ENCODE measurements around the gene INSIG1. TPM values are rescaled to one million over a fixed set of nuclear protein-coding genes. Genes with fewer than 3 reads are reported as not detected.

INSIG1 gene
- total RNA-seq, 4 donors from 2014 or later = 17.5 to 79.4 (median 29.8) TPM

DNA sequence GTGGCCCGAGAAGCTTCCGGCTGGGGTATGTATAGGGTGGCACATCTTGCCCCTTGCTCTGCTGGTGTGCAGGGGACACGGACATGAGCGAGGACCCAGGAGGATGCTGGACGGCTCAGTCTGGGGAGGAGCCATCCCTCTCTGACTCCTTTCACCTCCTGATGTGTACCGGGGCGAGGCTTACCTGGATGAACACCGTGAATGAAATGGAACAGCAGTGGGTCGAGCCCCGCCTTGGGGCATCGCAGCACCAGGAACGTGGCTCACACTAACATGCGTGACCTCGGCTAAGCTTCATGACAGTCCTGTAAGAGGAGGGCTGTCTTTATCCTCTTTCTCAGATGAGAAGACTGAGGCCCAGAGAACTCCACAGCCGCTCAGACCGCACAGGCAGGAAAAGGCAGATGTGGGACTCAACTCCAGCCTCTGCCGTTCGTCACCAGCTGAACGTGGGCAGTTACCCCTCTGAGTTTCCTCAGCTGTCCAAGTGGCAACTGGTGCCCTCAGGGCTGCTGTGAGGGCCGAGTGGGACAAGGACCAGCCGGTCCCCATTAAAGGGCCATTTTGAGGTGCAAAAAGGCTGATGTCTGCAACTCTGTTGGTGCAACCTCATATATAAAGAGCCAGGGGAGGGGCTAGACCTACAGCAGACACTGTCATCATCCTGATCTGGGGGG lies 54.5 kb downstream of the INSIG1 start:
- no peak for DNase-seq
- H3K27ac ChIP-seq = no peak overlapping the region
- no peak overlapping the region for H3K4me3 ChIP-seq (replicated peaks in 1 of 3)
- intact Hi-C loops (cut with DNase I) = no loop called here
- H3K4me1 ChIP-seq = no peaks in the 10 kb centered on the region
- no peaks in the 10 kb centered on the region for H3K9me3 ChIP-seq
- 79 to 81% methylated on average over 19 to 21 of the region's 21 CpGs for WGBS, 2 donors
- TF ChIP-seq, protein P1, sequence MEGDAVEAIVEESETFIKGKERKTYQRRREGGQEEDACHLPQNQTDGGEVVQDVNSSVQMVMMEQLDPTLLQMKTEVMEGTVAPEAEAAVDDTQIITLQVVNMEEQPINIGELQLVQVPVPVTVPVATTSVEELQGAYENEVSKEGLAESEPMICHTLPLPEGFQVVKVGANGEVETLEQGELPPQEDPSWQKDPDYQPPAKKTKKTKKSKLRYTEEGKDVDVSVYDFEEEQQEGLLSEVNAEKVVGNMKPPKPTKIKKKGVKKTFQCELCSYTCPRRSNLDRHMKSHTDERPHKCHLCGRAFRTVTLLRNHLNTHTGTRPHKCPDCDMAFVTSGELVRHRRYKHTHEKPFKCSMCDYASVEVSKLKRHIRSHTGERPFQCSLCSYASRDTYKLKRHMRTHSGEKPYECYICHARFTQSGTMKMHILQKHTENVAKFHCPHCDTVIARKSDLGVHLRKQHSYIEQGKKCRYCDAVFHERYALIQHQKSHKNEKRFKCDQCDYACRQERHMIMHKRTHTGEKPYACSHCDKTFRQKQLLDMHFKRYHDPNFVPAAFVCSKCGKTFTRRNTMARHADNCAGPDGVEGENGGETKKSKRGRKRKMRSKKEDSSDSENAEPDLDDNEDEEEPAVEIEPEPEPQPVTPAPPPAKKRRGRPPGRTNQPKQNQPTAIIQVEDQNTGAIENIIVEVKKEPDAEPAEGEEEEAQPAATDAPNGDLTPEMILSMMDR (IDR thresholded peaks at IDR 0.05) = no peak
- TF ChIP-seq POLR2A (IDR thresholded peaks at IDR 0.05) = no peak
- no peaks in the 10 kb centered on the region for H3K27me3 ChIP-seq
- H3K36me3 ChIP-seq = no peaks in the 10 kb centered on the region

DNA sequence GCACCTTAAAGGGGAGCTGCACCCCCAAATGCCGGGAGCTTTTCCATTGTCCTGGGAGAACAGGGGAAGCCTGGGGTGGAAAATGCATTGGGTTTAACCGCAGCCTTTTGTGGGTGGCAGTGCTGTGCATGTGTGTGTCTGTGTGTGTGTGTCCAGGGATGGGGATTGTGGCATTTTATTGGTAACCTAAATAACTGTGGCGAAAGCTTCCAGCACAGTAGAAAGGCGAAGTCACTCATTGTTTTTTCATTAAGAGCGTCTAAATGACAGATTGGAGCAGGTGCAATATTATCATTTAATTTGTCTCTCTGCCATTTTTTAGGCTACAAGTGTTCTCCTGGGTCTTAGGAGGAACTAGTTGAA lies 55.1 kb downstream of the INSIG1 start:
- H3K27me3 ChIP-seq = no peaks in the 10 kb centered on the region
- no peak for TF ChIP-seq POLR2A (IDR thresholded peaks at IDR 0.05)
- TF ChIP-seq, protein P1 (IDR thresholded peaks at IDR 0.05) = no peak

DNA sequence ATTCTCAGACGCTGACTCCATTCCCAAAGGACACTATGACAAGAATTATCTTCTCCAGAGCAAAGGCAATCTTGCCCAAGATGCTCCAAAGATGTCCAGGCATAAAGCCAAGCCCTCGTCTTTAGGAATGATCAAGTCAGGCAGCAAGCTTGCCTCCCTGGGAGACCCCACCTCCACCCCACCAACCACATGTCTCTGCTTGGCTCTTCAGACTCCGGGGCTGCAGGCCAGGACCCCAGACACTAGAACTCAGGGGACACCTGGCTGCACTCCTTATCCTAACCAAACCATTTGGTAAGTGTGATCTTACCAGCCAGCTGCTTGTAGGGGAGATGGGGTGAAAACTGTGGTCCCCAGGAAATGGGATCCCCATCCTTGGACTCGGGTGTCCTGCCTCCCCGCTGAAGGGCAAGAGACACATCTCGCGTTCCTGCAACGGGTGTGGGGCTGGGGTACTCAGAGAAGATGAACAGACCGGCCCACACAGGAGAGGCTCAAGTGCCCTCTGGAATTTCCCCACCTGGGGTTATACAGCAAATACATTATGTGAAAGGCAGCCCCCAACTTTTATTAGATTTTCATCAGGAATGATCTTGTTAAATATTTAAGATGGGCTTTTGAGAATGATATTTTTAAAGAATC lies 55.7 kb downstream of the INSIG1 start:
- no peaks in the 10 kb centered on the region for H3K4me1 ChIP-seq
- no peak for TF ChIP-seq POLR2A (IDR thresholded peaks at IDR 0.05)
- TF ChIP-seq, protein P1 (IDR thresholded peaks at IDR 0.05) = no peak
- H3K27me3 ChIP-seq = no peaks in the 10 kb centered on the region

More for the DNA sequence above, 55.1 kb downstream of the INSIG1 start:
- H3K27ac ChIP-seq = no peak overlapping the region
- 90 to 91% methylated on average over 5 of the region's 5 CpGs for WGBS, 2 donors
- H3K4me3 ChIP-seq (replicated peaks in 1 of 3) = no peak overlapping the region
- no peaks in the 10 kb centered on the region for H3K9me3 ChIP-seq
- intact Hi-C loops (cut with DNase I) = no loop called here
- no peaks in the 10 kb centered on the region for H3K36me3 ChIP-seq
- no peaks in the 10 kb centered on the region for H3K4me1 ChIP-seq
- DNase-seq = no peak

DNA sequence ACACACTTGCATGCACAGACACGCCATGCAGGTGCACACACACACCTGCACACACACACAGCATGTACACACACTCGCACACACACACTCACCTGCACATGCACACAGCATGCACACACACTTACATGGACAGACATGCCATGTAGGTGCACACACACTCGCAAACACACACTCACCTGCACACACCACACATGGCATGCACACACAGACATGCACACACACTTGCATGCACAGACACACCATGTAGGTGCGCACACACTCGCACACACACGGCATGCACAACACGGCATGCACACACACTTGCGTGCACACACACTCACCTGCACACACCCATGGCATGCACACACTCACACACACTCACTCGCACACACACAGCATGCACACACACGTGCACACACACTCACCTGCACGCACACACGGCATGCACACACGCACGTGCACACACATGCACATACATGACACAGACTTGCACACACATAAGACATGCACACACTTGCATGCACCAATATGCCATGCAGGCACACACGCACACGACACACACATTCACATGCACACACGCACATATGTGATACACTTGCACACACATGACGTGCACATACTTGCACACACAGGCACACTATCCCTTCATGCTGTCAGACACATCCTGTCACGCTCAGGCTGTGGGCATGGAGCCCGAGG lies 56.8 kb downstream of the INSIG1 start:
- Histone ChIP-seq H3K4me3 (replicated peaks in 1 of 3) (no peak overlapping the region), H3K36me3 (no peaks in the 10 kb centered on the region), H3K4me1 (no peaks in the 10 kb centered on the region), H3K27ac (no peak overlapping the region), H3K9me3 (no peaks in the 10 kb centered on the region), H3K27me3 (no peaks in the 10 kb centered on the region)
- TF ChIP-seq POLR2A (IDR thresholded peaks at IDR 0.05) = no peak
- TF ChIP-seq, protein P1 (IDR thresholded peaks at IDR 0.05) = no peak
- 74 to 80% methylated on average over 20 of the region's 20 CpGs for WGBS, 2 donors
- intact Hi-C loops (cut with DNase I) = no loop called here
- DNase-seq = no peak

More for the DNA sequence above, 55.7 kb downstream of the INSIG1 start:
- H3K36me3 ChIP-seq = no peaks in the 10 kb centered on the region
- no peaks in the 10 kb centered on the region for H3K9me3 ChIP-seq
- no peak overlapping the region for H3K27ac ChIP-seq
- WGBS, 2 donors = 45 to 46% methylated on average over 7 to 8 of the region's 9 CpGs
- intact Hi-C loops (cut with DNase I) = no loop called here
- H3K4me3 ChIP-seq (replicated peaks in 1 of 3) = no peak overlapping the region
- DNase-seq = no peak

- DNase-seq = no peak
- TF ChIP-seq, protein P1 (IDR thresholded peaks at IDR 0.05) = no peak
- TF ChIP-seq POLR2A (IDR thresholded peaks at IDR 0.05) = no peak
- 79 to 84% methylated on average over 10 of the region's 11 CpGs for WGBS, 2 donors
- H3K36me3 ChIP-seq = no peaks in the 10 kb centered on the region
- H3K4me3 ChIP-seq (replicated peaks in 1 of 3) = no peak overlapping the region
- no peaks in the 10 kb centered on the region for H3K4me1 ChIP-seq
- H3K27ac ChIP-seq = no peak overlapping the region
- H3K27me3 ChIP-seq = no peaks in the 10 kb centered on the region
- intact Hi-C loops (cut with DNase I) = no loop called here
- no peaks in the 10 kb centered on the region for H3K9me3 ChIP-seq
Observed at GRCh38 chr7:155355176-155355575, 57.5 kb downstream of the INSIG1 start.
